Stimulated activated CD4-positive, alpha-beta T cell treated with anti-CD3 and anti-CD28 coated beads, Interleukin-12 subunit alpha, Interleukin-12 subunit beta, amount 100 ng/mL, for 24 hours (primary cell): Measurements from ENCODE around the gene MAP4.

Source experiments
- DNase-seq, 2 experiments: peaks; one replicate each; pipeline ENCODE4 v3.0.0-alpha.2; 2020; ENCODE audit warnings: low read depth in 2 of 2

Gene MAP4

GRCh38 chr3:47961815-47962606 lies 54.2 kb downstream of the MAP4 start:
- DNase-seq: no peak

- no peak for DNase-seq
Measured at GRCh38 chr3:47961036-47961435, 55.2 kb downstream of the MAP4 start.

- DNase-seq: no peak
Measured at GRCh38 chr3:47956521-47956920, 59.7 kb downstream of the MAP4 start.

- DNase-seq: no peak
Measured at GRCh38 chr3:47954567-47954966, 61.6 kb downstream of the MAP4 start.

- DNase-seq: no peak
Measured at GRCh38 chr3:47950453-47951169, 65.6 kb downstream of the MAP4 start.

GRCh38 chr3:47949979-47950378 lies 66.2 kb downstream of the MAP4 start:
- DNase-seq: no peak

GRCh38 chr3:47940232-47940631 lies 76.0 kb downstream of the MAP4 start:
- DNase-seq: no peak

- DNase-seq: no peak
Measured at GRCh38 chr3:47932421-47932820, 83.8 kb downstream of the MAP4 start.

- no peak for DNase-seq
Measured at GRCh38 chr3:47930979-47931378, 85.2 kb downstream of the MAP4 start.

GRCh38 chr3:47916696-47917095 lies 99.5 kb downstream of the MAP4 start:
- no peak for DNase-seq

- DNase-seq: no peak
Measured at GRCh38 chr3:47916201-47916600, 100.0 kb downstream of the MAP4 start.

- no peak for DNase-seq
Measured at GRCh38 chr3:47912006-47912504, 104.2 kb downstream of the MAP4 start.

- no peak for DNase-seq
Measured at GRCh38 chr3:47910777-47911440, 105.3 kb downstream of the MAP4 start.

- no peak for DNase-seq
Measured at GRCh38 chr3:47910233-47910632, 106.0 kb downstream of the MAP4 start.

GRCh38 chr3:47909607-47910006 lies 106.6 kb downstream of the MAP4 start:
- DNase-seq: no peak

- no peak for DNase-seq
Measured at GRCh38 chr3:47908744-47909143, 107.5 kb downstream of the MAP4 start.

GRCh38 chr3:47907784-47908183 lies 108.4 kb downstream of the MAP4 start:
- no peak for DNase-seq

- DNase-seq: no peak
Measured at GRCh38 chr3:47902746-47903145, 113.5 kb downstream of the MAP4 start.

- no peak for DNase-seq
Measured at GRCh38 chr3:47901280-47901833, 114.9 kb downstream of the MAP4 start.

GRCh38 chr3:47899495-47900108 lies 116.6 kb downstream of the MAP4 start:
- no peak for DNase-seq

GRCh38 chr3:47897954-47898353 lies 118.3 kb downstream of the MAP4 start:
- no peak for DNase-seq

- DNase-seq: no peak
Measured at GRCh38 chr3:47896736-47897135, 119.5 kb downstream of the MAP4 start.
